ENCODE data around the gene RFX4. TPM values are rescaled to one million over a fixed set of nuclear protein-coding genes. Genes with fewer than 3 reads are reported as not detected.
A peak's percentile ranks its signal among the peaks of the same experiment; 100 is the strongest.

The RFX4 gene
- total and polyA plus RNA-seq, 5 donors, result not detected

GRCh38 chr12:106759526-106760183 lies 176.9 kb downstream of the RFX4 start:
- peaks cover 9% of the 10 kb centered on the region for H3K4me1 ChIP-seq (ENCODE audit: control insufficient read depth, insufficient read depth, low read length)
- ATAC-seq (no peak), DNase-seq (peak in 1 of 3 donors; percentile 21)
- no peaks in the 10 kb centered on the region for H3K27me3 ChIP-seq (ENCODE audit: control insufficient read depth, insufficient read depth)
- intact Hi-C loops (cut with DNase I), result no loop called here
- no peaks in the 10 kb centered on the region for H3K9me3 ChIP-seq (ENCODE audit: control insufficient read depth, low read length)
- no peak overlapping the region for H3K4me3 ChIP-seq (ENCODE audit: low read length)
- H3K27ac ChIP-seq (ENCODE audit: low read length), result no peak overlapping the region
- WGBS, result 75% methylated on average over 7 of the region's 7 CpGs

GRCh38 chr12:106760184-106760531 lies 177.4 kb downstream of the RFX4 start:
- DNase-seq (no peak), ATAC-seq (peak; percentile 39 to 52)
- Histone ChIP-seq H3K4me3 (ENCODE audit: low read length) (no peak overlapping the region), H3K9me3 (ENCODE audit: control insufficient read depth, low read length) (no peaks in the 10 kb centered on the region), H3K27ac (ENCODE audit: low read length) (no peak overlapping the region), H3K27me3 (ENCODE audit: control insufficient read depth, insufficient read depth) (no peaks in the 10 kb centered on the region), H3K4me1 (ENCODE audit: control insufficient read depth, insufficient read depth, low read length) (peaks cover 9% of the 10 kb centered on the region)
- 48% methylated on average over 2 of the region's 2 CpGs for WGBS
- intact Hi-C loops (cut with DNase I), result no loop called here

- Histone ChIP-seq H3K4me1 (ENCODE audit: control insufficient read depth, insufficient read depth, low read length) (peaks cover 13% of the 10 kb centered on the region), H3K9me3 (ENCODE audit: control insufficient read depth, low read length) (no peaks in the 10 kb centered on the region), H3K27ac (ENCODE audit: low read length) (no peak overlapping the region), H3K27me3 (ENCODE audit: control insufficient read depth, insufficient read depth) (no peaks in the 10 kb centered on the region), H3K4me3 (ENCODE audit: low read length) (no peak overlapping the region)
- ATAC-seq (no peak), DNase-seq (no peak)
- intact Hi-C loops (cut with DNase I), result no loop called here
Observed at GRCh38 chr12:106764220-106764619, 181.4 kb downstream of the RFX4 start.

- Histone ChIP-seq H3K4me1 (ENCODE audit: control insufficient read depth, insufficient read depth, low read length) (peaks cover 12% of the 10 kb centered on the region), H3K27me3 (ENCODE audit: control insufficient read depth, insufficient read depth) (no peaks in the 10 kb centered on the region), H3K27ac (ENCODE audit: low read length) (no peak overlapping the region), H3K9me3 (ENCODE audit: control insufficient read depth, low read length) (no peaks in the 10 kb centered on the region), H3K4me3 (ENCODE audit: low read length) (no peak overlapping the region)
- ATAC-seq (peak in 1 of 2 donors; percentile 54), DNase-seq (no peak)
- intact Hi-C loops (cut with DNase I), result no loop called here
- 76% methylated on average over 3 of the region's 3 CpGs for WGBS
Observed at GRCh38 chr12:106764738-106765137, 181.9 kb downstream of the RFX4 start.

GRCh38 chr12:106766393-106766826 lies 183.6 kb downstream of the RFX4 start:
- DNase-seq (peak; percentile 50 to 79 (median 71)), ATAC-seq (peak; percentile 85 to 87)
- no peaks in the 10 kb centered on the region for H3K9me3 ChIP-seq (ENCODE audit: control insufficient read depth, low read length)
- H3K4me3 ChIP-seq (ENCODE audit: low read length), result no peak overlapping the region
- peaks cover 9% of the 10 kb centered on the region for H3K4me1 ChIP-seq (ENCODE audit: control insufficient read depth, insufficient read depth, low read length)
- intact Hi-C loops (cut with DNase I), result no loop called here
- H3K27ac ChIP-seq (ENCODE audit: low read length), result peak overlapping the region; percentile 57
- WGBS, result 35% methylated on average over 8 of the region's 8 CpGs
- no peaks in the 10 kb centered on the region for H3K27me3 ChIP-seq (ENCODE audit: control insufficient read depth, insufficient read depth)

GRCh38 chr12:106767206-106767605 lies 184.4 kb downstream of the RFX4 start:
- peaks cover 9% of the 10 kb centered on the region for H3K4me1 ChIP-seq (ENCODE audit: control insufficient read depth, insufficient read depth, low read length)
- WGBS, result 53% methylated on average over 2 of the region's 2 CpGs
- DNase-seq, result no peak
- no peaks in the 10 kb centered on the region for H3K9me3 ChIP-seq (ENCODE audit: control insufficient read depth, low read length)
- no peak overlapping the region for H3K4me3 ChIP-seq (ENCODE audit: low read length)
- H3K27ac ChIP-seq (ENCODE audit: low read length), result no peak overlapping the region
- intact Hi-C loops (cut with DNase I), result no loop called here
- H3K27me3 ChIP-seq (ENCODE audit: control insufficient read depth, insufficient read depth), result no peaks in the 10 kb centered on the region
- ATAC-seq, result no peak

- intact Hi-C loops (cut with DNase I), result no loop called here
- no peaks in the 10 kb centered on the region for H3K9me3 ChIP-seq (ENCODE audit: control insufficient read depth, low read length)
- ATAC-seq, result no peak
- no peaks in the 10 kb centered on the region for H3K27me3 ChIP-seq (ENCODE audit: control insufficient read depth, insufficient read depth)
- WGBS, result 56% methylated on average over 9 of the region's 9 CpGs
- H3K27ac ChIP-seq (ENCODE audit: low read length), result no peak overlapping the region
- no peak for DNase-seq
- H3K4me1 ChIP-seq (ENCODE audit: control insufficient read depth, insufficient read depth, low read length), result peaks cover 9% of the 10 kb centered on the region
- H3K4me3 ChIP-seq (ENCODE audit: low read length), result no peak overlapping the region
Observed at GRCh38 chr12:106767954-106768822, 185.4 kb downstream of the RFX4 start.

GRCh38 chr12:106769078-106769477 lies 186.3 kb downstream of the RFX4 start:
- Histone ChIP-seq H3K27me3 (ENCODE audit: control insufficient read depth, insufficient read depth) (no peaks in the 10 kb centered on the region), H3K4me1 (ENCODE audit: control insufficient read depth, insufficient read depth, low read length) (peaks cover 9% of the 10 kb centered on the region), H3K9me3 (ENCODE audit: control insufficient read depth, low read length) (no peaks in the 10 kb centered on the region), H3K27ac (ENCODE audit: low read length) (no peak overlapping the region), H3K4me3 (ENCODE audit: low read length) (no peak overlapping the region)
- no peak for ATAC-seq
- no peak for DNase-seq
- WGBS, result 51% methylated on average over 5 of the region's 5 CpGs
- intact Hi-C loops (cut with DNase I), result no loop called here

GRCh38 chr12:106769546-106769945 lies 186.7 kb downstream of the RFX4 start:
- intact Hi-C loops (cut with DNase I), result no loop called here
- DNase-seq (no peak), ATAC-seq (no peak)
- Histone ChIP-seq H3K27me3 (ENCODE audit: control insufficient read depth, insufficient read depth) (no peaks in the 10 kb centered on the region), H3K4me3 (ENCODE audit: low read length) (no peak overlapping the region), H3K27ac (ENCODE audit: low read length) (no peak overlapping the region), H3K4me1 (ENCODE audit: control insufficient read depth, insufficient read depth, low read length) (peaks cover 9% of the 10 kb centered on the region), H3K9me3 (ENCODE audit: control insufficient read depth, low read length) (no peaks in the 10 kb centered on the region)
- WGBS, result 60% methylated on average over 6 of the region's 6 CpGs

- DNase-seq (no peak), ATAC-seq (no peak)
- no peaks in the 10 kb centered on the region for H3K27me3 ChIP-seq (ENCODE audit: control insufficient read depth, insufficient read depth)
- peaks cover 7% of the 10 kb centered on the region for H3K4me1 ChIP-seq (ENCODE audit: control insufficient read depth, insufficient read depth, low read length)
- no peak overlapping the region for H3K27ac ChIP-seq (ENCODE audit: low read length)
- intact Hi-C loops (cut with DNase I), result no loop called here
- no peak overlapping the region for H3K4me3 ChIP-seq (ENCODE audit: low read length)
- no peaks in the 10 kb centered on the region for H3K9me3 ChIP-seq (ENCODE audit: control insufficient read depth, low read length)
Observed at GRCh38 chr12:106771425-106771824, 188.6 kb downstream of the RFX4 start.

GRCh38 chr12:106773286-106774004 lies 190.6 kb downstream of the RFX4 start:
- WGBS, result 39% methylated on average over 25 of the region's 25 CpGs
- H3K27me3 ChIP-seq (ENCODE audit: control insufficient read depth, insufficient read depth), result no peaks in the 10 kb centered on the region
- peaks cover 3% of the 10 kb centered on the region for H3K4me1 ChIP-seq (ENCODE audit: control insufficient read depth, insufficient read depth, low read length)
- intact Hi-C loops (cut with DNase I), result no loop called here
- peak overlapping the region; percentile 87 for H3K27ac ChIP-seq (ENCODE audit: low read length)
- H3K4me3 ChIP-seq (ENCODE audit: low read length), result peak overlapping the region; percentile 79
- no peaks in the 10 kb centered on the region for H3K9me3 ChIP-seq (ENCODE audit: control insufficient read depth, low read length)
- DNase-seq (no peak), ATAC-seq (no peak)
